Stimulated activated naive CD4-positive, alpha-beta T cell (primary cell): ENCODE measurements around the gene SLC26A5.
A peak's percentile ranks its signal among the peaks of the same experiment; 100 is the strongest.

Experiments used
- DNase-seq, 6 experiments: peaks; one replicate each; lab custom pipeline; 2025; lab: John Stamatoyannopoulos, UW

SLC26A5 gene

DNA sequence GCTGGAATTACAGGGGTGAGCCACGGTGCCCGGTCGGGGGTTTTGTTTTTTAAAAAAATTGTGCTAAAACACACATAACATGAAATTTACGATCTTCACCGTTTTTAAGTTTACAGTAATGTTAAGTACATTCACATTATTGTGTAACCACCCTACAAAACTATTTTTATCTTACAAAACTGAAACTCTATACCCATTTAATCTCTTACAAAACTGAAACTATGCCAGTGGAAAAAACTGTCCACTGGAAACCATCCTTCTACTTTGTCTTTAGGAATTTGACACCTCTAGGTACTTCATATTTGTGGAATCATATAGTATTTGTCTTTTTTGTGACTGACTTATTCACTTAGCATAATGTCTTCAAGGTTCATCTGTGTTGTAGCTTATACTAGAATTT lies 99.6 kb downstream of the SLC26A5 start:
- DNase-seq: no peak

- DNase-seq: peak; percentile 70 to 88 (median 82)
Measured at GRCh38 chr7:103344453-103345149, 101.4 kb downstream of the SLC26A5 start, which contains the start of gene DNAJC2. Gene DNAJC2, minus strand, starts transcription at chr7:103344767. Its CDS starts 145 bp downstream, at chr7:103344622.

DNA sequence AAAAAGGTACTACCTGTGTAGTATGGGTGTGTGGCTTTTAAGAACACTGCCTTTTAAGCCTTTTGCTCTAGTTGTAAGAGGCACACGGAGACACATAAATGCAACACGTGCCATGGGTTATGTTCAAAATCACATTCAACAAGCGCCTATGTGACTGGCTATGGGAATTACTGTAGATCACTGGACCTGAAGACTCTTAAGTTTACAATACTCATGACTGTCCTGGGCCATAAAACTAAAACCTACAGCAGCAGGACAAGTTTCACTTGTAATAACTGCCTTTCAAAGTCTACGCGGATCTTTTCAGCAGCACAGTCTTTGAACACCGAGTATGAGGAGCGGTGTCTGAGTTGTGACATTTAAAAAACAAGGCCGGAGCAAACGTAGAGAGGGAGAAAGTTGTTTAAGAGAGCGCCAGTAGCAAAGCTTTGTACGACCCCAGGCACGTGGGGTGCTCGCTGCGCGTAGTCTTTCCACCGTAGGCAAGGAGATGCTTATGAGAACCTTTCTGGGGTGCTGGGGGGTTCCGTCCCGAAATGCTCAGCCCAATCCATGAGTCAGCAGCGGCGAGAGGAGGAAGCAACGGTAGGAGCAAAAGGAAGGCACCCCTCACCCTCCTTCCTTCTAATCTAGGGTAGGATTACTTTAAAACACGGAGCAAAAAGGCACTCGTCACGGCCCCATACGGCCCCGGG lies 102.1 kb downstream of the SLC26A5 start:
- peak in 5 of 6 experiments; percentile 27 to 62 (median 52) for DNase-seq

GRCh38 chr7:103343332-103343731 lies 102.7 kb downstream of the SLC26A5 start:
- no peak for DNase-seq

DNA sequence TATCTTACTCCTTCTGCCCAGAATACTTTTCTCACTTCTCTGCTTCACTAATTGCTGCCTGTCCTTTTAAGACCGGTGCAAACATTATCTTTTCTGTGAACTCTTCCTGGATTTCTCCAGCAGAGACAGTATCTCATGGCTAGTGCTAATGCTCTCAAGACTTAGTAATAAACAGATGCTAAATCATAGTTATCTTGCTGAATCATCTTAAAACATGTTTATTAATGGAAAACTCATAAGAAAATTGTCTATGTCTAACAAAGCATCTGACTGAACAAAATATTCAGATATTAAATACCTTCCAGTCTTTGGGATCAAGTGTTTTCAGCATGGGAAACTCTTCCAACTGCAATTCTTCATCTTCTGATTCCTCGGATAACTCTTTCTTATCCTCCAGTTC lies 104.5 kb downstream of the SLC26A5 start:
- peak in 1 of 6 experiments; percentile 2 for DNase-seq

DNA sequence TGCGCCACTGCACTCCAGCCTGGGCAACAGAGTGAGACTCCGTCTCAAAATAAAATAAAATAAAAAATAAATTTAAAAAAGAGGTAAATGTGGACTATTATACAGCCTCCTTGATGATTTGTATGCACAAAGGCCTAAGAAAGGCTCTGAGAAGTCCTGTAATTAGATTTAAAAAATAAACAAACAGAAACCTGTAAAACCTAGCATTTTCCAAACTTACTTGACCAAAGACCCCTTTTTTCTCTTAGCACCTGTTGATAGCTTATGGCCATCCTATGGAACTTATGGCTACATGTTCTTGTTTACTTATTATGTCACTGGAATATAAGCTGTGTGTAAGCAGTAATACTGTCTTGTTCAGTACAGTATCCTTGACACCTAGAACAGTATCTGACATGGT lies 107.1 kb downstream of the SLC26A5 start:
- no peak for DNase-seq

GRCh38 chr7:103336761-103337160 lies 109.2 kb downstream of the SLC26A5 start:
- DNase-seq: no peak

- no peak for DNase-seq
Measured at GRCh38 chr7:103325744-103326143, 120.3 kb downstream of the SLC26A5 start.
